ENCODE results near the gene PELI2.

Gene PELI2

GRCh38 chr14:56349960-56350359, 231.7 kb downstream of the PELI2 start:
- no peak for DNase-seq (ENCODE audit: low read depth in 3 of 3)

Data from stimulated activated CD4-positive, alpha-beta T cell treated with anti-CD3 and anti-CD28 coated beads, TNF-alpha, amount 100 ng/mL, for 4 hours (primary cell).